GM12878 (cell line): ENCODE measurements around the gene IGF1R. TPM values are rescaled to one million over a fixed set of nuclear protein-coding genes. Genes with fewer than 3 reads are reported as not detected.
A peak's percentile ranks its signal among the peaks of the same experiment; 100 is the strongest.

Experiments
- ATAC-seq: fragments of 200-7000 bp; cut with Tn5 transposase; 3 replicates; pipeline ENCODE4 v1.9.1; 2020; ENCODE audit warnings: mild to moderate bottlenecking, moderate library complexity
- BruUV-seq: library from RNA; stranded (reverse); fragments of 400-500 nt; replicated peaks from 2 replicates; lab custom pipeline; 2021; lab: Mats Ljungman, UMichigan
- CTCF ChIA-PET: fragments of 300-600 bp; sonication (Branson Sonifier 250); formaldehyde crosslinking; extraction: SDS; loops from one replicate; lab custom pipeline; 2021; ENCODE audit warnings: inconsistent platforms; lab: Yijun Ruan, JAX
- POLR2A ChIA-PET: fragments of 350-600 bp; formaldehyde crosslinking; extraction: SDS; loops from one replicate; lab custom pipeline; 2021; ENCODE audit warnings: inconsistent platforms; lab: Charles Lee
- RAD21 ChIA-PET: fragments of 300-600 bp; sonication (Branson Sonifier 250); formaldehyde crosslinking; loops from one replicate; lab custom pipeline; 2023; ENCODE audit warnings: antibody characterized with exemption; ENCODE audit not compliant: unreplicated experiment; lab: Charles Lee
- SMC1A ChIA-PET: fragments of 300-600 bp; sonication (Branson Sonifier 250); formaldehyde crosslinking; loops from one replicate; lab custom pipeline; 2023; ENCODE audit not compliant: unreplicated experiment, uncharacterized antibody; lab: Charles Lee
- DNase-seq: peaks from one replicate; pipeline ENCODE4 v3.0.0-alpha.2; 2011; ENCODE audit warnings: low read depth, low spot score
- FAIRE-seq: peaks from 3 replicates; lab custom pipeline; 2011; peaks lifted over from hg19 to GRCh38; lab: Jason Lieb, UNC
- H2AFZ ChIP-seq: 2 replicates; pipeline ENCODE4 v1.6.0; 2011; ENCODE audit warnings: low read depth, low read length, control low read depth; ENCODE audit not compliant: control insufficient read depth
- H3K27ac ChIP-seq: 2 replicates; pipeline ENCODE4 v1.5.1; 2011; ENCODE audit warnings: control low read depth; ENCODE audit not compliant: control insufficient read depth, insufficient read depth
- H3K27me3 ChIP-seq, 2 experiments: replicated peaks in 1 of 2; 2 replicates each; pipeline versions ENCODE4 v1.6.0 to v1.6.1; 2011; ENCODE audit warnings: low read length in 1 of 2; ENCODE audit not compliant: control insufficient read depth in 2 of 2, insufficient read depth in 2 of 2
- H3K36me3 ChIP-seq, 2 experiments: 2 replicates each; pipeline ENCODE4 v1.5.1; 2011; ENCODE audit warnings: low read length in 1 of 2; ENCODE audit not compliant: control insufficient read depth in 2 of 2, insufficient read depth in 2 of 2
- H3K4me1 ChIP-seq: 2 replicates; pipeline ENCODE4 v1.6.1; 2011; ENCODE audit warnings: mild to moderate bottlenecking, low read length, moderate library complexity, mixed read lengths; ENCODE audit not compliant: control insufficient read depth, insufficient read depth
- H3K4me2 ChIP-seq: 2 replicates; pipeline ENCODE4 v1.6.0; 2011; ENCODE audit warnings: control low read depth; ENCODE audit not compliant: control insufficient read depth, insufficient read depth
- H3K4me3 ChIP-seq: fragments of 200-600 bp; sonication (generic); 2 replicates; pipeline ENCODE4 v1.5.1; 2016
- H3K79me2 ChIP-seq: 2 replicates; pipeline ENCODE4 v1.6.0; 2011; ENCODE audit warnings: low read length; ENCODE audit not compliant: control insufficient read depth, insufficient read depth
- H3K9ac ChIP-seq: 2 replicates; pipeline ENCODE4 v1.8.0; 2011; ENCODE audit warnings: low read length, control low read depth, mixed read lengths; ENCODE audit not compliant: control insufficient read depth, insufficient read depth
- H3K9me3 ChIP-seq: replicated peaks from 3 replicates; pipeline ENCODE4 v1.5.1; 2011; ENCODE audit warnings: mild to moderate bottlenecking, low read length; ENCODE audit not compliant: control insufficient read depth, insufficient read depth
- H4K20me1 ChIP-seq: 2 replicates; pipeline ENCODE4 v1.6.0; 2011; ENCODE audit not compliant: control insufficient read depth, insufficient read depth
- ATF3 ChIP-seq: IDR thresholded peaks from 2 replicates; pipeline ENCODE4 v1.6.1; 2011; ENCODE audit warnings: low read depth, mild to moderate bottlenecking, low read length, moderate library complexity, borderline replicate concordance; ENCODE audit errors: extremely low read depth
- E2F8 ChIP-seq: fragments of 450-650 bp; IDR thresholded peaks from 2 replicates; pipeline ENCODE4 v1.6.1; 2018; ENCODE audit warnings: mild to moderate bottlenecking, low read depth, moderate library complexity; ENCODE audit not compliant: partially characterized antibody
- IKZF1 ChIP-seq: fragments of 450-650 bp; conservative IDR thresholded peaks from 2 replicates; pipeline ENCODE4 v1.6.1; 2017; ENCODE audit warnings: antibody characterized with exemption, mild to moderate bottlenecking
- IKZF2 ChIP-seq, 2 experiments: fragments of 450-650 bp; IDR thresholded peaks; 2 replicates each; pipeline ENCODE4 v1.6.1; 2017; ENCODE audit warnings: mild to moderate bottlenecking in 2 of 2, moderate library complexity in 2 of 2
- MEF2B ChIP-seq: fragments of 450-650 bp; IDR thresholded peaks from 2 replicates; pipeline ENCODE4 v1.6.1; 2018; ENCODE audit warnings: mild to moderate bottlenecking, moderate library complexity; ENCODE audit not compliant: partially characterized antibody, poor library complexity, severe bottlenecking
- NFYA ChIP-seq: IDR thresholded peaks from 2 replicates; pipeline ENCODE4 v1.6.1; 2011; ENCODE audit warnings: low read depth, mild to moderate bottlenecking, low read length, improper control_type of control experiment, borderline replicate concordance
- NFYB ChIP-seq: IDR thresholded peaks from 2 replicates; pipeline ENCODE4 v1.6.1; 2011; ENCODE audit warnings: low read depth, mild to moderate bottlenecking, low read length, improper control_type of control experiment, moderate library complexity; ENCODE audit not compliant: insufficient read depth
- NR2C2 ChIP-seq: IDR thresholded peaks from 2 replicates; pipeline ENCODE4 v1.6.1; 2011; ENCODE audit warnings: borderline replicate concordance, low read depth; ENCODE audit not compliant: control insufficient read depth, insufficient read length
- PAX8 ChIP-seq: fragments of 450-650 bp; IDR thresholded peaks from 2 replicates; pipeline ENCODE4 v1.6.1; 2017; ENCODE audit warnings: mild to moderate bottlenecking, moderate library complexity
- PKNOX1 ChIP-seq: fragments of 450-650 bp; IDR thresholded peaks from 2 replicates; pipeline ENCODE4 v1.6.1; 2016; ENCODE audit warnings: mild to moderate bottlenecking
- PML ChIP-seq: IDR thresholded peaks from 2 replicates; pipeline ENCODE4 v1.6.1; 2012; ENCODE audit warnings: low read length, inconsistent platforms
- POLR2A ChIP-seq: IDR thresholded peaks from 2 replicates; pipeline ENCODE4 v1.6.1; 2011; ENCODE audit warnings: low read depth, mild to moderate bottlenecking, low read length
- RCOR1 ChIP-seq: conservative IDR thresholded peaks from 2 replicates; pipeline ENCODE4 v1.6.1; 2012; ENCODE audit warnings: low read depth, low read length, improper control_type of control experiment
- SMAD5 ChIP-seq: IDR thresholded peaks from 2 replicates; pipeline ENCODE4 v1.6.1; 2016; ENCODE audit warnings: antibody characterized with exemption, low read depth
- USF1 ChIP-seq: IDR thresholded peaks from 2 replicates; pipeline ENCODE4 v1.6.1; 2011; ENCODE audit warnings: borderline replicate concordance, low read depth, mild to moderate bottlenecking, moderate library complexity, mixed read lengths, low read length; ENCODE audit not compliant: insufficient read depth; ENCODE audit errors: extremely low read length
- ZBTB4 ChIP-seq: fragments of 450-650 bp; formaldehyde crosslinking; IDR thresholded peaks from 2 replicates; pipeline ENCODE4 v1.4.0; 2022; ENCODE audit warnings: mild to moderate bottlenecking, moderate library complexity
- WGBS: methylation state at CpG from one replicate; pipeline ENCODE4 v1.1.6; 2016; ENCODE audit warnings: low lambda C conversion rate; ENCODE audit not compliant: insufficient replicate concordance, insufficient coverage; ENCODE audit errors: missing lambda C conversion rate; 5-methylcytosine and 5-hydroxymethylcytosine counted together
- in situ Hi-C: fragments of 300-500 bp; cut with MboI; formaldehyde crosslinking; loops from 9 replicates; pipeline ENCODE4 v1.14.3; 2018; ENCODE audit warnings: mixed read lengths
- intact Hi-C: fragments of 100-400 bp; cut with micrococcal nuclease; formaldehyde crosslinking; loops from one replicate; pipeline ENCODE4 v1.14.2; 2022; ENCODE audit not compliant: unreplicated experiment
- polyA plus RNA-seq, 11 experiments: library from polyadenylated mRNA; depleted of rRNA in 4 of 11; unstranded in 6 of 11; stranded (reverse) in 5 of 11; fragments of >200 nt; fragmentation: Nextera tagmentation in 4 of 11; fragmentation: Illumina TruSeq in 1 of 11; extraction: Ambion mirVana in 4 of 11; extraction: Trizol in 1 of 11; gene quantifications; 1 replicate in 1 of 11; 2 replicates in 10 of 11; pipeline versions ENCODE4 v1.2.1 to v1.2.3, GENCODE V29; 2011 to 2016; ENCODE audit warnings: inconsistent platforms in 2 of 11, missing spikeins in 2 of 11, low read depth in 1 of 11
- total RNA-seq, 4 experiments: library from RNA; depleted of rRNA in 3 of 4; stranded (reverse); fragments of >200 nt in 3 of 4; fragmentation: Illumina TruSeq in 1 of 4; extraction: Trizol in 1 of 4; gene quantifications; 2 replicates each; pipeline versions ENCODE4 v1.2.1 to v1.2.3, GENCODE V29; 2013 to 2021

The IGF1R gene
- total and polyA plus RNA-seq, 10 of the 15 experiments (the other 5 are each of a cell fraction or from before 2014, with no cell fraction given) = 0.03 to 2.7 (median 0.66) TPM

- Histone ChIP-seq H3K4me3 (no peak overlapping the region), H3K36me3 (no peaks in the 10 kb centered on the region), H4K20me1 (no peaks in the 10 kb centered on the region), H2AFZ (no peak overlapping the region), H3K27ac (no peak overlapping the region), H3K4me1 (peaks cover 22% of the 10 kb centered on the region), H3K9ac (no peak overlapping the region), H3K79me2 (no peaks in the 10 kb centered on the region), H3K9me3 (no peaks in the 10 kb centered on the region), H3K4me2 (no peak overlapping the region), H3K27me3 (no peaks in the 10 kb centered on the region)
- CTCF ChIA-PET = no interaction called here
- SMC1A ChIA-PET = no interaction called here
- POLR2A ChIA-PET = no interaction called here
- TF ChIP-seq IKZF2 (IDR thresholded peaks at IDR 0.05) (no peak), MEF2B (no peak), ZBTB4 (CRISPR knock-in tag) (no peak), PKNOX1 (no peak), POLR2A (no peak), PML (no peak), NFYB (no peak), PAX8 (no peak), RCOR1 (no peak), USF1 (no peak), NFYA (no peak), IKZF1 (no peak), SMAD5 (no peak), ATF3 (no peak), NR2C2 (no peak), E2F8 (no peak)
- FAIRE-seq (peak; percentile 61), DNase-seq (no peak), ATAC-seq (no peak)
- in situ Hi-C loops (no loop called here), intact Hi-C loops (no loop called here)
- RAD21 ChIA-PET = no interaction called here
- BruUV-seq = no TSS peak
- WGBS = 41% methylated on average over 3 of the region's 3 CpGs
Observed at GRCh38 chr15:98977441-98977840, 329.1 kb downstream of the IGF1R start.
